GM21423 (cell line): ENCODE data around the gene FGFBP2.

Experiments
- ATAC-seq: cut with Tn5 transposase; IDR thresholded peaks from one replicate; pipeline ENCODE4 v1.9.1; 2021; ENCODE audit warnings: mild to moderate bottlenecking, moderate library complexity; ENCODE audit not compliant: unreplicated experiment

The FGFBP2 gene

DNA sequence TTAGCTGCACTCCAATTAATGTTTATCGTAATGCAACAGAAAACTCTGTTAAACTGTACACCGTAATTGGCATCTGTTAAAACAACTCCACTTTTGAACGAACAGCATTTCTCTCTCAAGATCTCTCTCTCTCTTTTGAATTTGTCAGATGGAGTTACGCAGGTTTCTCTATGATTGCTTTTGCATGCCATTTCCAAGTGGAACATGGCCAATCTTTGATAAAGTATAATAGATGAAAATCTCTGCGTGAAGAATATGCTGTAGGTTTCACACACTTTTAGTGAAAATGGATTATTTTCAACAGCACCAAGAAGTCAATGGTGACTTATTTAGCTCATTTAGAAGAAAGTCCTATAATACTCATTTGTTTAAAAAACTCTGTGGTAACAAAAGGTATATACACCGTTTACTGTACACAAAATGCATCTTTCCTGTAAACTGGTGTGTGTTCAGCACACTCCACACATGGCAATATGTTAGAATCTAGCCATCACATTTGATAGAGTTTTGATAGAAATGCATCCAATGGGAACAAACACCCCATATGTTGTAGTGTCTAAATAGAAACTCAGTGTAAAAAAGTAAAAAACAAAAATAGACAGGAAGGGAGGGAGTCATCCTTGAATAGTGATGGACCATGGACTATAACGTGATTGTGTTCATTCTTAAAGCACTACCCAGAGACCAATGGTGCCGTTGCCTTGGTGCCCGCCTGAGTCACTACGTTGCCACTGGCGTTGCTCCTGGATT is 5.8 kb upstream of the FGFBP2 start:
- no peak for ATAC-seq

DNA sequence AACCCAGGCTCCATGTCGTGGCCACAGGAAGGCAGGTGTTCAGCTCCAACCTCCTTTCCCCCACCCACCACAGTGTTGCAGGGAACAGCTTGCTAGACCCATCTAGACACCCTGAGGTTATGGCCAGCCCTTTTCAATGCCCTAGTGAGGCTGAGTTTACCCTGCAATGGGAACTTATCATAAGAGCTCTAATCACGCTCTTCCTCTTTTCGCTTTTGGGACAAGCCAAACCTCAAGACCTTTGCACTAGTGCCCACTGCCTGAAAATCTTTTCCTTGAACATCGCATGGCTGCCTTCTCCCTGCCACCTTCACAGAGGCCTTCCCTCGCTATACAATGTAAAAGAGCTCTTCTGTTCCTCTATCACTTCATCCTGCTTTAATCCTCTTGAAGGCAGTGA is 2.4 kb upstream of the FGFBP2 start:
- no peak for ATAC-seq

DNA sequence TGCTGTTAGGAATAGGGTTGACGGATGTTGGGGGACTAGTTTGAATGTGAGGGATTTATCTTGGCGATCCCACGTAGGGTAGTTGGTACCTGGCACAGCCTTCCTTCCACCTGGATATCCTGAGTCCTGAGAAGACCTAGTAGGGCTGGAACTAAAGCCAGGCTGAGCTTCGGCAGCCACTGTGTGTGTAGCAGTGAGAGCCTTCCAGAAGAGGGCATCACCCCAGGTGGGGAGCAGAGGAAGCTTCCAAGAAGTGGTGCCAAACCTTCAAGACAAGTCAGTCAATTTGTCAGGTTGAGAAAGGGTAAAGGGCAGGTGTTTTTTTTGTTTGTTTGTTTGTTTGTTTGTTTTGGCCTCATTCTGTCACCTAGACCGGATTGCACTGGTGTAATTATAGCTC is 1.2 kb upstream of the FGFBP2 start:
- no peak for ATAC-seq

DNA sequence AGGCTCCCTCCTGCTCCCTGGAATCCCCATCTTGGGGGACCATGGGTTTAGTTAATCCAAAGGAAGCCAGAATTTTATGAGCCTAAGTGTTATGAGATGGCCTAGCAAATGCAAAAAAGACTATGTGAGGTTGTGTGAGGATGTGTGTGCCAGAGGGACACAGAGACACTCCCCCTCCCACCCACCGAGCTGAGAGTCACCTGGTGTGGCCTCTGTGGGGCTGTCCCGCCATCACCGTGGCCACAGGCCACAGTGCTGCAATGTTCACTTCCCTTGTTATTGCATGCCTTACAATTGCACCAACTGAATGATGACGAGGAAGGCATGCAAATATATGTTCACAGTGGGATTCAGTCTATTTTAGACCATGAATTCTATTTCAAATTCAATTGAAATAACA is 601 bp upstream of the FGFBP2 start:
- peak; percentile 83 for ATAC-seq

DNA sequence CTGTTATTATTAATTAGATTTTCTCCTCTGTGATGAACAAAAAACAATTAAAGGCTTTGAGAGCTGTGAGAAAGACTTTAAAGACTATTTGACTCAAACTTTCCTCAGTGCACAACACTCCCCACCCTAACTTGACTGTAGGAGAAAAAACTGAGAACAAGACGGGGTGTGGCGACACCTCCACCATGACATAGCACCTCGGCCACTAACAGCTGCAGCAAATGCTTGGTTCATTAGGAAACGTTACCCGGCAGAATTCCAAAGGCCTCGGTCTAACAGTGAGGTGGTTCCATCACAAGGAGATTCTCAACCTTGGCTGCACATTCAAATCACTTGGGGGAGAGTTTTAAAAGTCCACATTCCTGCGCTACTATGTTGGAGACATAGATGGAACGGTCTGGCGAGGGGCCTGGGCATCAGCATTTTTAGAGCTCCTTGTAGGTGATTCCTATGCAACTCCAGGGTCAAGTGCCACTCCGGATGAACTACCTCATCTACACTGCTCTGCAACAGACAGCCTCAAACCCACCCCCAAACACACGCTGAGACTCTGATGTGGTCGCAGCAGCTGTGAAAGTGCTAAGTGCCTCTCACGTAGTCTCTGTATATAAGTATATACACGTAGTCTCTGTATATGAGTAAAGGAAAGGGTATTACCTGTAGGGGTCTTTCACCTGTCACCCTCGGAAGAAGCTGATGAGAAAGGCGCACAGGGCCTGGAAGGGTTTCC is 1.0 kb downstream of the FGFBP2 start:
- no peak for ATAC-seq

DNA sequence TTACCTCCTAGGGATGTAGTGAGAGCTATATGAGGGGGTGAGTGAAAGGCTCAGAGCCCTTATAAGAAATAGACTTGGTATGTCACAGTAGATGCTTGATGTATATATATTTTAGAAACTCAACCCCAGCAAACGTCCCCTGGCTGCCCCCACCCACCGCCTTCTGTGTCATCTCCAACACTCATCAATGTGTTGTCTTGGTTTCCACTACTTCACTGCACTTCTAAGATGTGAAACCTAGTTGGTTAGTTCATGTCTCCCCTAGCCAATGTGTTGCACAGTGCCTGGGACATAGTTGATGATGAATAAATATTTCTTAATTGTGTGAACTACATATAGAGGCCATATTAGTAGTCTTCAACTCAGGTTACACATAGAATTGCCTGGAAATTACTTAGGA is 4.4 kb downstream of the FGFBP2 start:
- no peak for ATAC-seq

DNA sequence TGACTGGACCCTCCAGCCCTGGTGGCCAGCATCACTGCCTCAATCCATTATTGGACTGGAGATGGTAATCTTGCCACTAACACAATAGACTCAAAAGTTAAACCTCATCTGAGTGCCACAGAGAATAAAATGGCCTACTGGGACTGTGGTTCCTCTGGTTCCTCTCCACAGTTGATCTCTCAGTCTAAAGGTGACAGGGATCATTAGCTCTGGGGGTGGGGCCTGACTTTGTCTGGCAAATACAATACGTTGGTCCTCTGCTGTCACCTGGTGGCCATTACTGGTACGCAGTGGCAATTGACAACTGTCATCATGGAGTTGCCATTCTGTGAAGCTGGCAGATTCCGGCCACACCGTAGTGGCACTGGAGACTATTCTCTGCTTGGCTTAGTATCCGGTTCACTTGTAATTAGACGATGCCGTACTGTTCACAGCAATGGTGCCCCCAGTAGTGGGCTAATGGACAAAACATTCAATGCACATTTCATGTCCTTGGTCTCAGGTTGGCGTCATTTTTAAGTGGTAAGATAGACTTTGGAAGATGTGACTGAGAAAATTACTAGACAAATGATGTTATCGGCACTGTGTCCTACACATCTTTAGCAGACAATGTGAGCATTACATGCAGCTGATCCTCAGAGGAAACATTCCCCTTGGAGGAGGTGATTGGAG is 6.7 kb downstream of the FGFBP2 start:
- peak; percentile 95 for ATAC-seq

DNA sequence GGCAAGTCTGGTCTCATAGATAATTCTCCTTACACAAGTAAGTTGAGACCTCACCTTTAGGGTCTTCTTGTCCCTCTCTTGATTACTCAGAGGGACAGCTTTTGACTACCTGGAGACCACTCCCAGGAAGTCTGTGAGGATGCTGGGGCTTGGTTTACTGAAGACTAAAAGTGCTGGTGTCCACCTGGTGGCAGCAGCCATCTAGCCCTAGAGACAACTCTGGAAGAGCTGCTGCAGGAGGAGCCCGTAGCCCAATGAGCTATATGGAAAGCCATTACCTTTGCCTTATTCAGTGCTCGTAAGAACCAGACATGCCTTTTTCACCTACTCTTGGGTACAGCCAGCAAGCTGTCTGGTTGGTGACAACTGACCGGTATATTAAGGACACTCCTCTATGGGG is 7.3 kb downstream of the FGFBP2 start:
- ATAC-seq: no peak

DNA sequence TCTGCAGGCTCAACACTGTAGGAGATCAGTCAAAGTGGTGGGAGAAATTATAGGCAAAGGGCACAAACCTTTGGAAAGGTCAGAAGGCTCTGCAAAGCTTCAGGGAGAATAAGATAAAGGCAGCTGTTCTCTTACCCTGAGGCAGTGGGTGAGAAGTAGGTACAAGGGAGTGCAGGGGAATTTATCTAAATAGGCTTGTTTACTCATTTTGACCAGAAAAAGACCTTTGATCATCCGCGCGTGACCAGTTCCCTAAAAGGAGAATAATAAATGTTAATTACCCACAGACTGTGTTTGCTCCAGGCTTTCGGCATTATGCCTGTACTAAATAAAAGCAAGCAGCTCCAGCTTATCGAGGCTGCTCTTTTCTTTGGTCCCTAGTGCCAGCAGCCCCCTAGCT is 9.3 kb downstream of the FGFBP2 start:
- no peak for ATAC-seq

DNA sequence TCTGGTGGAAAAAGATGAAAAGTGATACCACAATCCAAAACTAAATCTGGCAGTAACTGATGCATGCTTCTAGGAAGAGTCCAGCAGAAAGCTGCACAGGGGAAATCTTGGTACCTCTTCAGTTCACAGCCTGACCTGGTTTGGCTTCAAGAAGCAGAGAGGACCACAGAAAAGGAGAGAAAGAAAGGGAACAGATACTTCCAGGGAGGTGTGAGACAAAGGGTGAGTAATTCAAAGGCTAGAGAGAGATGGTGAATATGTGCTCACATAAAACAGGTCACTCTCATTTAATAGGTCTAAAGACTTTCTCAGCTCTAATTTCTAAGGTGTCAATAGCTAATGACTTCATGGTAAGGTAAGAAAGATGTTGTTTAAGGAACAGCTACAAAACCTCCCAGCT is 11.2 kb downstream of the FGFBP2 start:
- no peak for ATAC-seq

DNA sequence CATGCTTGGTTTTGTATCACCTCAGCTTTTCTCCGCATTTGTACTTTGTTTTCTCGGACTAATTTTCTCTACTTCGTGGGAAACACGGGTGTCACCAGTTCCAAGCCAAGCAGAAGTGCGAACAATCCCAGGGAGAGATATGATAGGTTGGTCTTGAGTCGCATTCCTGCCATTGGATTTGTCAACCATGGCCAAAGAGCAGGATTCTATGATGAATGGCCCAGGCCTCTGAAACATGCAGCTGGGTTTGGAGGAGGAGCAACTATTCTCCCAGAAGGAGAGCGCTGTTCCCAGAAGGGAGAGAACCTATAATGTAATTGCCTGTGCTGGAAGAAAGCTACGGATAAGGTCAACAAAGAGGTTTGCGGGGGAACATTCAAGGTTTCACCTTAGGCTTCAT is 14.1 kb downstream of the FGFBP2 start:
- no peak for ATAC-seq

DNA sequence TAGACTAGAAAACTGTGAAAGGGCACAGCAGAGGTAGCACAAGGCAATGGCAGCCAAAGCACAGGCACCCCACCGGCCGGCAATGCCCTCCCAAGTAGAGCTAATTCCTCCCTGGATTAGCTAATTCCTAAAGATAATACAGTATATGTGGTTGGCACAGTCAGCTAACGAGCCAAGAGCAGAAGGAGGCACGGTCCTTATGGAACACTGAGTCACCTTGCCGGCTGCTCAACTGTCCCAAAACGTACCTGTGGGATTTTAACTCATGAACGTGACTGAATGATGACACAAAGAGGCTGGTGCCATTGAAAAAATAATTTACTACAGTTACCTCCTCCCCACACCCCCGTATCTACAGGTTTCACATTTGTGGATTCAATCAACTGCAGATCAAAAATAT is 15.3 kb downstream of the FGFBP2 start:
- ATAC-seq: no peak

DNA sequence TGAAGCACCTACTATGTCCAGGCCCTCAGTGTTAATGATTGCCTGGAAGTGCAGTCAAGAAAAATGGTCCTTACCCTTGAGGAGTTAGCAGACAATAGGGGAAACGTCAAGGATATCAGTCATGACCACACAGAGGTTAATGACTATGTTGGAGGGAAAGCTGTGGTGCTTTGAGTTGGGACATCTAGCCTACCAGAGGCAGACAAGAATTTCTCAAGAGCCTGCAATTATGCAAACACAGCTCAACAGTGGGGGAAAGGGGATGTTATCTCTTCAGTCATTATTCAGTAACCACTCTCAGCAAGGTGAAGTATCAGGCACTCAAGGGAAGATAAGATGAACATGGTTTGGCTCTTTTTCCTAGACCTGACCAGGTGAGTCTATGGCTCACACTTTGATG is 17.5 kb downstream of the FGFBP2 start:
- no peak for ATAC-seq

DNA sequence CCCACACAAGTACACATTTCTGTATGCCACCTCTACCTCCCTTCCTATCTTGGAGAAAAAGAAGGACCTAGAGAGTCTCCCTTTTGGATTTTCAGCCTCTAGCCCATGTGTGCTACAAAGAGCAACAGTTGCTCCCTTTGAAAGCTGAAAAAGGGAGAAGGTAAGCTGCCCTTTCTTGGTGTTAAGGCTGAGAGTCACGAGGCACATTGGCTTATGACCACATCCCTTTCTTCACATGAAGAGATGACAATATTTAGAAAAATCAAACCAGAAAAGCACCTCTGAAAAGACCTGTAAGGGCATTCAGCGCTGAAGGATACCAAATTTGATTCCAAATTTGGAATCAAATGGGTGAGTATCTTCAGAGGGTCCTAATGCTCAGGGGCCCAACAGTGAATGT is 18.1 kb downstream of the FGFBP2 start:
- no peak for ATAC-seq

DNA sequence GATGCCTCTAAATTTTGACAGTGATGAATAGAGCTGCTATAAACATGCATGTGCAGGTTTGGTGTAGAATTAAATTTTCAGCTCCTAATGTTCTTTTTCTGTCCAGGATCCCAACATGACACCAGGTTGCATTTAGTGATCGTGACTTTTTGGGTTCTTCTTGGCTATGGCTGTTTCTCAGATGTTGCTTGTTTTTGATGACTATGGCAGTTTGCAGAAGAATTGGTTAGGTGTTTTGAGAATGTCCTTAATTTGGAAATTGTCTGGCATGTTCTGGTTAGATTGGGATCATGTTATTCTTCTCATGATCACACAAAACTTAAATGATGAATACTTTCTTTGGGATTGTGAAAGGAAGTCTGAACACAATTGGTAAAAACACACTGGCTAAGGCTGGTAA is 20.7 kb downstream of the FGFBP2 start:
- ATAC-seq: no peak

DNA sequence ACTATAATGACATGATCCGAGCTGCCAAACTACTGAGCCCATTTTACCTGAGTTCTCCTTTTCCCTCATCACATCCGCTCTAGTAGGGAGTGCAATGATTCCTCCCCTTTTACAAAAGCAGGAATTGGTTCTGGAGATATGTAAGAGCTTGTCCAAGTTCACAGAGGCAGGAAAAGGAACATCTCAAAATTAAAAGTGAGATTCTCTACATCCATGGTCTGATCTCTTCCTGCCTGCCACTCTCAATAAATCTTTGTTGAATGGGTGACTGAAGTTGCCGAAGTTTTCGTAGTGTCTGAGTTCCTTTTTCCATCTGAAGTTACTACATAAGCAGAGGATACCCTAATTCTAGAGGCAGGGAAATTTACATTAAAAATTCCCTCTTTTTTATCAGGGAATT is 24.3 kb downstream of the FGFBP2 start, which contains the start of gene FGFBP1:
Gene FGFBP1, minus strand, starts transcription at position 101 of the 400 bp plus-strand sequence. CDS start 2,108 bp downstream, outside the sequence.
- no peak for ATAC-seq

DNA sequence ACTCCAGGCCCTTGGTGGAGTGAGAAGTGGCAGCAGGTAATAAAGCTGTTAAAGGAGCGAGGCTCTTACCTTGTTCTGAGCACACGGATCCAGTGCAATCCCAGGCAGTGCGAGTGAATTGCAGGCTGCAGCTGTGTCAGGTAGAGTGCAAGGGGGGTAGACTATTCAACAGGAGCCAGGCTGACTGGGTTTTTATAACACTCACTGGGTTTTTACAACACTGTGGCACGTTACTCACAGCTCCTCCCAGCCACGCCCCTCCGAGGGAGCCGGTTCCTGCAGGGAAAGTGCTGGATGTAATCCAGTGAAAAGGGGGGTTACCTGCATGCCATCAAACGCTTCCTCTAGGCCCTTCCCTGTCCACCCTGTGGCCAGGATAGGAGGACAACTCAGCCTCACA is 24.8 kb downstream of the FGFBP2 start:
- ATAC-seq: no peak

DNA sequence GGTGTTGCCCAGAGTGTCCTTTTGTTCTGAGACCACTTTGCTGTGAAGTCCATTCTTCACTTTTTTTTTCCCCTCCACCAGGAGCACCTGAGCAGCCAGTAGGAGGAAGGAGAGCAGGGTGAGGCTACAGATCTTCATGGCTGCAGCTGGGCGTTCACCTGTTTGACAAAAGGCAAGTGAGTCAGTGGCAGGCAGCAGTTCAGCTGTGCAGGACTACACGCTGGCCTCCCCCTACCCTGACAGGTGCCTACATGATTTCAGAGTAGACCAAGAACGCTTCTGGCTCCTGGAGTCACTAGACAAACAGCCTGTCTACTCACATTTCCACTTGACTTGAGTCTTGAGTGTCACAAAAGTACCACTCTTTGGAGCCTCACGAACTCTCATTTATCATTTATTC is 26.5 kb downstream of the FGFBP2 start:
- no peak for ATAC-seq

DNA sequence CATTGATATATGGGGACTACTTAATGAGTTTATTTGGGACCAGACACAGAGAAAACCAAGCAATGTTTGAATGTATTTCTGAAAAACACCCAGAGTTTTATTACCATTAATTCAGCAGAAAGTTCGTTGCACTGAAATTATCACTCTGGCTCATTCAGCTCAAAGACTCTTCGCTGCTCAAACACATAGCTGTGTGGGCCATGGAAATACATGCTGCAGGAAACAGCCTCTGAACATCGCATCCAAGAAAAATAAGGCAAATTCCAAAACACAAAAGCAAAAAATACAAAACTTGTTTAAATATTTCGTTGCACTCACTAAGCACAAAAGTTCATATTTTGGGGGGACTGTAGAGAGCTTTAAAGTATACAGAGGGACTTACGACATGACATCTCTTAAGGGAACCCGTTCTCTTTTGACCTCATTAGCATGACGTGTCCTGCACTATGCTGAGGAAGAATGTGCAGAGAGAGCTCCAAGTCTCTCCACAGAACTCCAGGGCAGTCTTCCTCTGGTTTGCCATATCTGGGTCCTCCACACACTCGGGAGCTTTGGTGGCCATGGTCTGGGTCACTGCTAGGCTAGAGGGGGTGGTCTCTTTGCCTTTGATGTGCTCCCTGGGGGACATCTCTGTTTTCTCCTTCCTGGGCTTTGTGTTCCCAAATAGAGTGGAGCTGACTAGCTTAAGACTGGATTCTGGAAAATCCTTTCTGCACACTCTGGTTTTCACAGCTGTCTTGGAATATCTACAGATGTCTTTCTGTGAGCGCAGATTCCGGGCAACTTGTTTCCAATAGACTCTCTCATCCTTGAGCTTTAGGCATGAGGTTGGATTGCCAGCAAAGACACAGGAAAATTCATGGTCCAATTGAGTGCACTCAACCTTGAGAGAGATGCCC is 27.2 kb downstream of the FGFBP2 start:
- no peak for ATAC-seq

DNA sequence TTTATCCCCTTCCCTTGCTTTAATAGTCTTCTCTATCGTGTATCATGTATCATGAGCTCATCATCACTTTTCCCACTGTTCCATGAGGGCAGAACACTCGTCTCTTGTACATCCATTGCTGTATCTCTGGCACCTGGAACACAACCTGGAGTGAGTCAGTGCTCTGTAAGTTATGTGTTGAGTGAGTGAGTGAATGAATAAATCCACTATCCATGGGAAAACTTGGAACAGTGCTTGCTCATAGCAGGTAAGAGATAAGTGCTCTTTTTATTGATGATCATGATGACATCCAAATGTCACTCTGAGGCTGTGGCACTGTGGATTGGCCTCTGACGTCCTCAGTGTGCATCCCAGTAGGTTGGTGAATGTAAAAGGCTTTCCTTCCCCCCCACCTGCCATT is 28.7 kb downstream of the FGFBP2 start:
- no peak for ATAC-seq
